ENCODE results near the gene IMPDH1.

GRCh38 chr7:128388145-128388485 is 21.7 kb downstream of the IMPDH1 start:
- TF ChIP-seq TCF7L2 (IDR thresholded peaks at IDR 0.05; ENCODE audit: low read depth, low read length) (no peak), CTCF (IDR thresholded peaks at IDR 0.05) (no peak)

All from Panc1 (cell line).